Breast epithelium (tissue), 3 donors: ENCODE measurements around the gene CCDC187.

ENCODE experiments used
- POLR2A ChIP-seq: fragments of 450-650 bp; IDR thresholded peaks from one replicate; pipeline ENCODE4 v1.6.1; 2016; ENCODE audit warnings: antibody characterized with exemption, mild to moderate bottlenecking, moderate library complexity
- POLR2AphosphoS5 ChIP-seq, 3 donors: sonication (generic); formaldehyde crosslinking; IDR thresholded peaks; one replicate each; pipeline ENCODE4 v1.6.1; 2017; ENCODE audit warnings: antibody characterized with exemption in 3 of 3
- TF ChIP-seq, protein P1 (sequence below), 3 donors: fragments of 450-650 bp; IDR thresholded peaks; one replicate each; pipeline ENCODE4 v1.5.1; 2016 to 2017; ENCODE audit warnings: antibody characterized with exemption in 3 of 3, mild to moderate bottlenecking in 3 of 3, moderate library complexity in 3 of 3

- TF ChIP-seq, protein P1, sequence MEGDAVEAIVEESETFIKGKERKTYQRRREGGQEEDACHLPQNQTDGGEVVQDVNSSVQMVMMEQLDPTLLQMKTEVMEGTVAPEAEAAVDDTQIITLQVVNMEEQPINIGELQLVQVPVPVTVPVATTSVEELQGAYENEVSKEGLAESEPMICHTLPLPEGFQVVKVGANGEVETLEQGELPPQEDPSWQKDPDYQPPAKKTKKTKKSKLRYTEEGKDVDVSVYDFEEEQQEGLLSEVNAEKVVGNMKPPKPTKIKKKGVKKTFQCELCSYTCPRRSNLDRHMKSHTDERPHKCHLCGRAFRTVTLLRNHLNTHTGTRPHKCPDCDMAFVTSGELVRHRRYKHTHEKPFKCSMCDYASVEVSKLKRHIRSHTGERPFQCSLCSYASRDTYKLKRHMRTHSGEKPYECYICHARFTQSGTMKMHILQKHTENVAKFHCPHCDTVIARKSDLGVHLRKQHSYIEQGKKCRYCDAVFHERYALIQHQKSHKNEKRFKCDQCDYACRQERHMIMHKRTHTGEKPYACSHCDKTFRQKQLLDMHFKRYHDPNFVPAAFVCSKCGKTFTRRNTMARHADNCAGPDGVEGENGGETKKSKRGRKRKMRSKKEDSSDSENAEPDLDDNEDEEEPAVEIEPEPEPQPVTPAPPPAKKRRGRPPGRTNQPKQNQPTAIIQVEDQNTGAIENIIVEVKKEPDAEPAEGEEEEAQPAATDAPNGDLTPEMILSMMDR (IDR thresholded peaks at IDR 0.05) = no peak
- TF ChIP-seq POLR2AphosphoS5 (IDR thresholded peaks at IDR 0.05) (no peak), POLR2A (no peak)
Measured at GRCh38 chr9:136294437-136294836, 9.5 kb downstream of the CCDC187 start.
